ENCODE data around the gene CCR8.

DNA sequence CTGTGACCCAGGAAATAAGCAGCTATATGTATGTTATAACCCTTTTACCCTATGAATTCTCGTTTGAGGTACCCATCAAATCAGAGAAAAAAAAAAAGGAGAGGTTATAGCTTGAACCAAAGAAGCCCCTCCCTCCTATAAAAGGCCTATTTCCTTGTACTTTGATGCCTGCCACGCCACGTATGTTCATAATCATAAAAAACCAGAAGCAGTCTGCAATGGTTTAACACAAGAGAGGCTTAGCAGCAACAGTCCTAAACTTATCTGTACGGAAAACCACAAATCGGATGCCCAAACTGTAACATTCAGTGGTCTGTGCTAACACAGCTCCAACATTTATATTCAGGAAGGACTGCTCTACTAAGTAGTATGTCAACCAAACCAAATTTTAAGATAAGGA is 21.2 kb downstream of the CCR8 start:
- TF ChIP-seq, protein P1, sequence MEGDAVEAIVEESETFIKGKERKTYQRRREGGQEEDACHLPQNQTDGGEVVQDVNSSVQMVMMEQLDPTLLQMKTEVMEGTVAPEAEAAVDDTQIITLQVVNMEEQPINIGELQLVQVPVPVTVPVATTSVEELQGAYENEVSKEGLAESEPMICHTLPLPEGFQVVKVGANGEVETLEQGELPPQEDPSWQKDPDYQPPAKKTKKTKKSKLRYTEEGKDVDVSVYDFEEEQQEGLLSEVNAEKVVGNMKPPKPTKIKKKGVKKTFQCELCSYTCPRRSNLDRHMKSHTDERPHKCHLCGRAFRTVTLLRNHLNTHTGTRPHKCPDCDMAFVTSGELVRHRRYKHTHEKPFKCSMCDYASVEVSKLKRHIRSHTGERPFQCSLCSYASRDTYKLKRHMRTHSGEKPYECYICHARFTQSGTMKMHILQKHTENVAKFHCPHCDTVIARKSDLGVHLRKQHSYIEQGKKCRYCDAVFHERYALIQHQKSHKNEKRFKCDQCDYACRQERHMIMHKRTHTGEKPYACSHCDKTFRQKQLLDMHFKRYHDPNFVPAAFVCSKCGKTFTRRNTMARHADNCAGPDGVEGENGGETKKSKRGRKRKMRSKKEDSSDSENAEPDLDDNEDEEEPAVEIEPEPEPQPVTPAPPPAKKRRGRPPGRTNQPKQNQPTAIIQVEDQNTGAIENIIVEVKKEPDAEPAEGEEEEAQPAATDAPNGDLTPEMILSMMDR (IDR thresholded peaks at IDR 0.05): no peak
- TF ChIP-seq POLR2A (IDR thresholded peaks at IDR 0.05): no peak
